HG03521 (cell line): ENCODE results near the gene RNF145.

ENCODE experiments used
- ATAC-seq: cut with Tn5 transposase; IDR thresholded peaks from one replicate; pipeline ENCODE4 v1.9.1; 2021; ENCODE audit warnings: mild to moderate bottlenecking, moderate library complexity; ENCODE audit not compliant: unreplicated experiment

RNF145 gene

DNA sequence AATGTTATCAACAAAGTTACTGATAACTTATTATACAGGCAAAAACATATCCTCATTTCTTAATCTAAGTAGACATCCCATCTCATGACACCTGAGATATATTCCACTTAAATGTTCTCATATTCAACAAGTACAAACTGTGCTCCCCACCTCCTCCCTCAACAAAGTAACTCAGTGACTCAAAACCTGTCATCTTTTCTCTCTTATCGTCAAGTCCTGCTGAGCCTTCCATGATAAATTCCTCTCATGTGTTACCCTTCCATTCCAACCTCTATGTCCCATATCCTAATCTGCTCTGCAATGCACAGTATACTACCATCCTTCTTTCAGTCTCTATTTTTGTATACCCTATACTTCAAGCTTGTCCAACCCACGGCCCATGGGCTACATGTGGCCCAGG lies 13.6 kb downstream of the RNF145 start:
- no peak for ATAC-seq

DNA sequence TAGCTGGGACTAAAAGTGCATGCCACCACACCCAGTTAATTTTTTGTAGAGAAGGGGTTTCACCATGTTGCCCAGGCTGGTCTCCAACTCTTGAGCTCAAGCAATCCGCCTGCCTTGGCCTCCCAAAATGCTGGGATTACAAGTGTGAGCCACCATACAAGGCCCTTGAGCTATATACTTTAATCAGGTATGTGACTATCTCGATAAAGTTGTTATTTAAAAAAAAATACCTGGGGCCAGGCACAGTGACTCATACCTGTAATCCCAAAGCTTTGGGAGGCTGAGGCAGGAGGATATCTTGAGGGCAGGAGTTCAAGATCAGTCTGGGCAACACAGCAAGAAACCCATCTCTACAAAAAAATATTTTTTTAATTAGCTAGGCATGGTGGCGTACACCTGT lies 19.2 kb downstream of the RNF145 start:
- ATAC-seq, result no peak

DNA sequence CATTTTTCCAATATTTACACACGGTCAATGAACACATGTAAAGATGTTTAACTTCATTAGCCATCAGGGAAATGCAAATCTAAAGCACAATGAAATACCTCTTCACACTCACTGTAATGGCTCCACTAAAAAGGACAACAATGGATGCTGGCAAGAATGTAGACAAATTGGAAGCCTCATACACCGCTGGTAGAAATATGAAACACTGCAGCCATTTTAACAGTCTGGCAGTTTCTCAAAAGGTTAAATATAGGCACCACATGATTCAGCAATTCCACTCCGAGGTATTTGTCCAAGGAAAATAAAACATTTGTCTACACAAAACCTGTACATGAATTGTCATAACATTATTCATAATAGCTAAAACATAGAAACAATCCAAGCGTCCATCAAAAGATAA lies 20.0 kb downstream of the RNF145 start:
- no peak for ATAC-seq

DNA sequence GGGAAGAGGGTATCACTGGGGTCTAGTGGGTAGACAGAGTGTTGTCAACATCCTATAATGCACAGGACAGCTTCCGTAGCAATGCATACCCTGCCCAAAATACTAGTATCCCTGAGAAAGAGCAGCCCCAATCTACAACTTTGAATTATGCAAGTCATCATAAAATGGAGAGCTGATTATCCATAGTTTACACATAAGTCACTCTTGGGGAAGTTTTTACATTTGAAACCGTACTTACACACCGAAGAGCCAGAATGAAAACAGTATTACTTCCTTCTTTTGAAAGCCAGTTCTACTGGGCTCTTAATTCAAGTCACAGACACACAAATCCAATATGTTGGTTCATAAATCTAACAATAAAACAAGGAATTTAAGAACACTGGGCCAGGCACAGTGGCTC lies 21.6 kb downstream of the RNF145 start:
- no peak for ATAC-seq

DNA sequence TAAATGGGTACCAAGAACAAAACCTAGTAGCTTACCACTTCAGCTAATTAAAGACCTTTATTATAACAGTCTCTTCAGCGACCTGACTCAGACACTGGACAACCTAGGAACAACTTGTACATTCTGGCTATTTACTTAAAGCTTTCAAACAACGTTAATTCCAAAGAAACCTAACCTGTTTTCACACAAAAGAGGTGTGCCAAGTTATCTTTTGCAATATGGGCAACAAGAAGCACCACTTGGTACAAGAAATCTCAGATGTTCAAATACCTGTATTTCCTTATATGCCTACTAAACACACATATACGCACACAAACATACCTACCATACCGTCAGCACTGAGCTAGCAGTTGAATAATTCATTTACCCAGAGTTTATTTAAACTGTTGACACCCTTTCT lies 23.0 kb downstream of the RNF145 start:
- ATAC-seq, result no peak

DNA sequence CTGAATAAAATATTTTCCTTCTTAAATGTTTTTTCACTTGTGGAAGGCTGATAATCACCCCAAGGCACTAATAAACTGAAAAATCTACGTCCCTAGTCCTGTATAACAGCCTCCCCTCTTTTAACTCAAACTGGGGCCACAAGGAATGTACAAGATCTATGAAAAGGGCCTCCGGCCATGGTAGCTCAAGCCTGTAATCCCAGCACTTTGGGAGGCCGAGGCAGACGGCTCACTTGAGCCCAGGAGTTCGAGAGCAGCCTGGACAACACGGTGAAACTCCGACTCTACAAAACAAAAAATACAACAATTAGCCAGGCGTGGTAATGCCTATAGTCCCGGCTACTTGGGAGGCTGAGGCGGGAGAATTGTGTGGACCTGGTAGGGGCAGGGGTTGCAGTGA lies 23.6 kb downstream of the RNF145 start:
- no peak for ATAC-seq

DNA sequence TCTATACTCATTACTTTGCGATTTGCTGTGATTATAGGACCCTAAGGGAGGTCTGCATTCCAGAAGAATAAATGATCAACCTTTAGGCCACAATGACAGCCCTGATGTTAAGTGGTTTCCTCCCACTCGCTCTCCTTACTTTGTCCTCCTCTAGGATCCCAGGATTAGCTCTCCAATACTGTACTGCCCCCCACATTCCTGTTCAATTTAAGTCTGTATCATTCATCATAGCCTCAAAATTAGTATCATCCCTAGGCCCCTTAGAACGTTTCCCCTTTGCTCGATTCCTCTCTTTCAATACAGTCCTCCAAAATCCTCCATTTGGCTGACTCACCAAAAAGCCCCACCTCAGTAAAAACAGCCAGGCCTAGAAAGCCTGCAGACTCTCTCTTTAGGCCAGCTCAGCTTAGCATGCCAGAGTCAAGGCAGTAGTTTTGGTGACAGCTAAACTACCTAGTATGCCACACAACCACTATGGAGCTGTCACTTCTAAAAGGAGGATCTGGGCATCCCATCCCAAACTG lies 24.4 kb downstream of the RNF145 start:
- ATAC-seq, result no peak

DNA sequence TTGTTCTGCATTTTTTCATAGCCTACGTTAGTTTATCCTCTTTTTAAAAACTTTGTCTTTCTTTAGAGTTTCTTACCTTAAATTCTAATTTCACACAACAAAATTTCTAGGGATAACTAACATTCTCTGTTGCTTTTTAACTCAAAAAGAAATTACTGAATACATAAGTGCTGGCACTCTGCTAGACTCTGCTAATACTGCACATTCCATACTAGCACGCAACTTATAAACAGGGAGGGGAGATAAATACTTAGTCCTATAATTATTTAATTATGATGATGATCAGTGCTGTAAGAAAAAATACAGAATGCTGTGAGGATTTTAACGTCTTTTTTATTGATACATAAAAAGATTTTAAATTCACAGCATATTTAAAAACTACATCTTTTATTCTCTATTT lies 25.1 kb downstream of the RNF145 start:
- ATAC-seq, result no peak

DNA sequence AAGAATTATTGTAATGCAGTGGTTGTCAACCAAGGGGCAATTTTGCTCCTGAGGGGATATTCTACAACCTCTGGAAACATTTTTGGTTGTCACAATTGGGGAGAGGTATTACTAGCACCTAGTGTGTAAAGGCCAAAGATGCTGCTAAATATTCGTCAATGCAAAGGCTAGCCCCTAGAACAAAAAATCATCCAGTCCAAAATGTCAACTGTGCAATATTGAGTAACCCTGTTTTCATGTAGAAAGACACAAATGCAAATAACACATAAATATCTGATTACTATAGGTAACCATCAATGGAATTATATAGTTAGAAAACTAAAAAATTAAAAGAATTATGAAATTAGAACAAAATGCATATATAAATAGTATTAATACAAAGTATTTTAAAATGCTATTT lies 26.1 kb downstream of the RNF145 start:
- ATAC-seq, result no peak

DNA sequence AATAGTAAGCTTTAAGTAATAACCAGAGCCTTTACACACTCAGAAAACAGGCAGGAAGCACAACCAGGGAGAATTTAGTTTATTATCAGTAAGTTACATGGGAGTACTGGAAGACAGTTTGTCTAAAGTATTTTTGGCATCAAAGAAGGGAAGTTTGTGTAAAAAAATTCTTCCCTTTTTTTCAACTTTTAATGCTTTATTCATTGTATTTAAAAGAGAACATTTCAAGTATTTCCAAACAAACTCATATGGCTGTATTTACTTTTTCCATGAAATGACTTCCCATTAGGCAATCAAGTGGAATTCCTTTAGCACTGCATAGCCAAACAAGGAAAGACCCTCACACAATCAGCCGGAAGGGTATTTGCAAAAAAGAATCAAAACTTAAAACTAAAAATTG lies 26.7 kb downstream of the RNF145 start:
- ATAC-seq, result no peak

DNA sequence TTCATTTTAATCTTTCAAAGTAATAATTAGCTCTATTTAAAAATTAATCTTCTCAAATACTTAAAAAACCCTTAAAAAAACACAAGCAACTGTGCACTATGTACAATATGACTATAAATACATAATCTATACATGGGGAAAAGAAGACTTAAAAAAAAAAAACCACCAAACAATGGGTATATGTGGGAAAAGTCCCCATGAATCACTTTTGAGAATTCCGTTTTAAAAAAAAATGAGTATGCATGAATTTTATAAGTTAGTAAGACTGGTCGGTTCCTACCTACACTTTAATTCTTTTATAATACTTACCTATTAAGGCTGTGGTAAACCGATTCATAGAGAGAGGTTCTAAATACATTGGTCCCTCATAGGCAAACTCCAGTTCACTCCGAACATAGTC lies 27.7 kb downstream of the RNF145 start:
- no peak for ATAC-seq

DNA sequence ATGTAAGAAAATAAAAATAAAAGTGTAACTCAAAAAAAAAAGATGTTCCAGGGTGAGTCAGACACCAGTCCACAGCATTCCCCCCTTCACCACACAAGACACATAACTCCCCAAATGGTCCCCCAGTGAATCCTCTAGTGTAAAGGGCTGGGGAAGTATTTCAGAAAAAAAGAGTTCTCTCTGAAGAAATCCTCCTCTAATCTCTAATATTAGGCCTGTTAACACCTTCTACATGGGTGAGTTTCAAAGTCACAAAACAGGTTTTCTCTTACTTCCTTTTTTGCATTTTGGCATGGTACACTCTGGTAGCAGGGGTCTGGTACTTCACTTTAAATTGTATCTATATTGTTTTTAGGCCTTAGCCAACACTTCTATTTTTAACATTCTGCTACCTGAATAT lies 28.2 kb downstream of the RNF145 start:
- peak; percentile 45 for ATAC-seq

DNA sequence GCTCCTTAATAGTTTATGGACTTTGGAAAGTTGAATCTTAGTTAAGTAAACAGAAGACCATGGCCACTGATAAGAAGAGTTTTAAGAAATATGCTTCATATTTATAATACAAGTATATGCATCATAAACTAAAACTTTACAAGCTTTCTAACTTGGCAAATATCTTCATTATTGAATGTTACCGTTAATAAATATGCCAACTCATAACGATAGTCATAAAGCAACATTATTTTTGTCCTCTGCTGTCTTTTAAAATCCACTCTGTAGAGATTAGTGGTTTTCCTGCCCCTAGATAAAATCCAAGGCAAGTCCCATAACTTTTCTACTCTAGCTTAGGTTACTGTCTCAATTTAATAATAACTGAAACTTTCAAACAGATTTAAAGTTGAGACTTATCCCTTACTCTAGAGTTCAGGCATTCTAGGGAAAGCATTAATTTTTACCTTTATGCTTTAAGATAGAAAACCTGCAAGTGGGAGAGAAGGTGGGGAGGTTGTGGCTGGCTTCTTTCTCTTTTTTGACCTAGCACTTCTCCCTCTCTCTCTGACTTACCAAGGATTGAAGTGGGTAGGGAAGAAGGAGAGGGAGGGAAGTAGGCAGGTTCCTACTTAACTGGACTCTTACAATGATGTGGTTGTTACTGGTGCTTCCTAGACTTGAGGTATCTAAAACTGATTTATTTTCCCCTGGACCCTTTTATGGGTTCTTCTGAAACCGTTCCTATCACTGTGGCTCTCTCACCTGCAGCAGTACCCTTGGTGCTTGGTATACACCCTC lies 29.6 kb downstream of the RNF145 start:
- no peak for ATAC-seq

DNA sequence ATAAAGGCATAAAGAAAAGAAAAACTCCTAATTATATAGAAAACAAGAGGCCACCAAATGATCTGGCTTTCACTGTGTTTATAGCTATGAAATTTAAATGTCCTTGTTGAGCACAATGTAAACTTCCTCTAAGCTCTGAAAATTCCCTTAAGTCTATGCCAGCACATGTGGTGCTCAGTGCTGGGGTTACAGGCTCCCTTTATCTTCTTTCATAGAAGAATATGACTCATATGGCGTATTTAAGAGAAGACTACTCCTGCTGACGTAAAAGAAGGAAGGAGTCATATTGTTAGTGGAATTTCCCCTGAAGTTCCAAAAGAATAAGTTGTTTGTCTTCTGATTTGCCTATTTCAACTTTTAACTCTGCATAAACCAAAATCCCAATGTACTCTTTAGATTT lies 30.4 kb downstream of the RNF145 start:
- peak; percentile 50 for ATAC-seq

DNA sequence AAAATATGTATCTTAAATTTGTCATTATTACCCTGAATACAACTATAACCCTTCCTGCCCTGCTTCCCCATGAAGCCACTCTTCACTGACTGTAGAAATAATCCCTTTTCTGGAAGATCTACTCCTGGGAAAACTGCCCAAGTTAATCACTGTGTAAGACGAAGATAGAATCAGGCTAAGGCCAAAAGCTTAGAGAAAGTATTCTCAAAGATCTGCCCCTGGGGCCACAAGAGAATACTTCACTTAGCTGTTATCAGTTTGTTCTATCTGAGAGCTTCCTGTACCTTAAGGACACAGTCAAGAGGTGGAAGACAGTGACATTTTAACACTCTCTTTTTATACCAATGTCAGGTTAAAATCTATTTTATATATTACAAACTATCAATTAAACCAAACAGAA lies 33.8 kb downstream of the RNF145 start:
- ATAC-seq, result no peak

DNA sequence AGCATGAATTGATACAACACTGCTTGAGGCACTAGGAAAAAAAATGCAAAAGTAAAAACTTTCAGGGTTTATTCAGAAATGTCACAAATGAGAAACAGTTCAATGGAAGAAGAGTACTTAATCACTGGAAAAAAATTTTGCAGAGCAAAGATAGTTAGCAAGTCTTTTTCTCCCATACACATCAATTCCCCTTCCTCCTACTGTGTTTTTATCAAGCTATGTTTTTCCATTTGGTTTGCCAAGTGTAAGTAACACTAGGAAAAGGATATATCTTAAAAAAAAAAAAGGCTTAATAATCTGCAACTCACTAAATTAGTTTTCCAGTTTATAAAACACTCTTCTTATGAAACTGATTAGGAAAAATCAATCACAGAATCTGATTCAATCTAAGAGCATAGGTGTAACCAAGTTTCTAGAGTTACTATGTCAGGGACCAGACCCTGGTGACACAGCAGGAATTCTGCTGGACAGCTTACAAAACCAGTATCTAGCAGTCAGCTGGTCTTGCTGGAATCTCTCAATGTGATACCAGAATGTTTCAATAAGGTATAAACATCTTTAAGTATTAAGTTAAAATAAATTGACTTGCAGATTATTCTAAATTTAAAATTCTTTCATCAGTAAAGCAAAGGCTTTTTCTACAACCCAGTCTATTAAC lies 34.7 kb downstream of the RNF145 start:
- ATAC-seq, result no peak

DNA sequence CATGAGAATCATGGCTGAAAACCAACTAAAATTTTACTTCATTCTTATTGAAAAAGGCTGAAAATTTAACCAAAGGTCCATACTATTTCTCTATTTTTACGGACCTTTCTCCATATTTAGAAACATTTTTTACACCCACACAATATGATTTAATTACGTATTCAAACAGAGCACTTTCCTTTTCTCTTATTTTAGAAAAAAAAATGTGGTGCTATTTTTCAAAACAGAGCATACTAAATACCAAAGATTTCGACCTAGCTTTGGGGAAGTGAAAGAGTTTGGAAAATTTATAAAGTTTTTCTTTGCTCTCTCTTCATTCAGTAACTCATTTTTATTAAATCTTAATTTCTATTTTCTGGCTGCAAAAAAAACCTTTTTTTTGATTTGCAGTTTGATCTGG lies 38.1 kb downstream of the RNF145 start:
- no peak for ATAC-seq

DNA sequence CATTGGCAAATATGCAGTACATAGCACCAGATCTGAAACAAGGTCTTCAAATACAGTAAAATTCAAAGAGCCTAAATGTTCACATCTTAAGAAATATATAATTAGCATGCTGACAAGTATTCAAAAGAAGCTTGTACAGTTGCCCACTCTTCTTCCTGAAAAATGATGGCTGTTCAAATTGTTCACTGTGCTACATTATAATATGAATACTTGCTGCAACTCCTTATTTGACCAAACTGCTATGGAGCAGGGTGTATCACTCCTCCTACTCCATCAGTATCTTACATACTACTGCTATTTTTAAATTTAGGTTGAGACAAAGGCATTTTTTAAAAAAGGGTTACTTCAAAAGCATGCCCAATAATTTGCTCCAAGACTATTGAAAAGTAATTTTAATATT lies 39.3 kb downstream of the RNF145 start:
- no peak for ATAC-seq

DNA sequence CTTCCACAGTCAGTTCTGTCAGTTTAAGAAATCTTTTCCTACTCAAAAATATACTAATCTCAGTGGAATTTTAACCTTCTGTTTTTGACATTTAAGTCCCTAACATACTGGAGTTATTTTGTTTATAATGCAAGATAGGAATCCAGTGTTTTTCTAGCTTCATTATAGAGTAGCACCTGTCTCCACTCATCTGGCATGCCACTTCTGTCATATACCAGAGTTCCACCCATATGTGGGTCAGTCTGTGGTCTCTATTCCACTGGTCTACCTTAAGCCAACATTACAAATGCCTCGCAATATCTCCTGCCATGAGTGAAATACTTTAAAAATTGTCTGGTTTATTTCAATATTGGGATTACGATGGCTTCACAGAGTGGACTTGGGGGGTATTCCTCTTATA lies 42.9 kb downstream of the RNF145 start:
- ATAC-seq, result no peak

DNA sequence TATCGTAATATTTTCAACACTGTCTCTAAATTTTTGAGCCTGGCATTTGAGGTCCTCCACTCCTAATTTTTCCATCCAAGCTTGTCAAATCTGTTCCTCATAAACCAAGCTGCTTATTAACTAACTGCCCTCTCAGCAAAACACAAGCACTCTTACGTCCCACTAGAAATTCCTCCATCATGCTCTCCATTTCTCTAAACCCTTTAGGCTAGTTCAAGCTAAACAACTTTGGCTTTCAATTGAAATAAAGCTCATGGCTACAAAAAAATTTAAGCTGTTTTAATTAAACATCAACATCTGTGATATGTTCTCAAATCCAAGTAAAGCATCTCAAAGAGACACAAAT lies 45.7 kb downstream of the RNF145 start:
- ATAC-seq, result no peak

DNA sequence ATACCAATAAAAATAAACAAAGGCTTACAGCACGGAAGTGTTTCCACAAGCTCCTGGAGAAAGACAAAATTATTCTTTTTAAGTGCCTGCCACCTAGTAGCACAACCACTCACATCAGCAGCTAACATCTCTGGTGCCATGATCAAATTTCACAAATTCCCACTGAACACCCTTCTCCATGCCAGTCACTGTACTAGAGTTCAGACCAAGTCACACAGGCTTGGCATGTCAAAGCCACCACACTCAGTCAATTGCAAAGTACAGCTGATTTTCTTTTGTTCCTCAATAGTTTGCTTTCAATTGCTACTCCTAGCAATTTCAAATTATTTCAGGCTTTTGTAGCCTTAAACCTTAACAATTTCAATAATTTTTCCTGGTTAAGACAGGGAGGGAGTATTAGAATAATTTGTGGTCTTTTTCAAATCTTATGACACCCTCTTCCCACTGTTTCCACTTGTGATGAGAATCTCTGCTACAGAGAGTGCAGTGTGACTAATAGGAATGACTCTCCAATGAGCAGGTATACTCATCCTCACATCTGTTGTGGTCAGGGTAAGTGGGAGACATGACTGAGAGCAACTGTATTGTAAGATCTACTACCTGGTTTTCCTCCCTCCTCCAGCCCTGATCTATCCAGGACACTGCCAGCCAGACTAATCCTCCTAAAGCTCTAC lies 46.2 kb downstream of the RNF145 start:
- no peak for ATAC-seq
